A673 (cell line): ENCODE data around the gene AHRR. TPM values are rescaled to one million over a fixed set of nuclear protein-coding genes. Genes with fewer than 3 reads are reported as not detected.

Experiments
- BruUV-seq: library from RNA; stranded (reverse); fragments of 400-500 nt; replicated peaks from 2 replicates; lab custom pipeline; 2021; lab: Mats Ljungman, UMichigan
- CTCF ChIA-PET: fragments of 300-600 bp; sonication (Branson Sonifier 250); formaldehyde crosslinking; loops from one replicate; lab custom pipeline; 2022; ENCODE audit warnings: antibody characterized with exemption; lab: Charles Lee
- POLR2A ChIA-PET: fragments of 300-600 bp; sonication (Branson Sonifier 250); formaldehyde crosslinking; loops from one replicate; lab custom pipeline; 2022; ENCODE audit warnings: antibody characterized with exemption; ENCODE audit not compliant: low non-redundant PET; lab: Charles Lee
- DNase-seq: peaks from one replicate; pipeline ENCODE4 v3.0.0-alpha.2; 2015; ENCODE audit warnings: low spot score
- H3K27ac ChIP-seq: fragments of 200-600 bp; sonication (generic); 2 replicates; pipeline ENCODE4 v1.5.1; 2016; ENCODE audit warnings: mixed run types, low read depth, mild to moderate bottlenecking, mixed read lengths, antibody characterized with exemption, low read length; ENCODE audit not compliant: poor library complexity, severe bottlenecking
- H3K27me3 ChIP-seq: fragments of 200-600 bp; sonication (generic); replicated peaks from 2 replicates; pipeline ENCODE4 v1.6.1; 2017; ENCODE audit warnings: mixed run types, low read depth, mild to moderate bottlenecking, mixed read lengths, antibody characterized with exemption, low read length; ENCODE audit not compliant: insufficient read depth, poor library complexity
- H3K36me3 ChIP-seq: fragments of 200-600 bp; sonication (generic); 2 replicates; pipeline ENCODE4 v1.6.1; 2016; ENCODE audit warnings: mixed run types, mild to moderate bottlenecking, mixed read lengths, antibody characterized with exemption, low read length; ENCODE audit not compliant: insufficient read depth, poor library complexity, severe bottlenecking
- H3K4me1 ChIP-seq: fragments of 200-600 bp; sonication (generic); 2 replicates; pipeline ENCODE4 v1.6.1; 2017; ENCODE audit warnings: mixed run types, mild to moderate bottlenecking, mixed read lengths, antibody characterized with exemption, low read length; ENCODE audit not compliant: insufficient read depth, poor library complexity, severe bottlenecking
- H3K4me3 ChIP-seq: fragments of 200-600 bp; sonication (generic); 2 replicates; pipeline ENCODE4 v1.5.1; 2016; ENCODE audit warnings: low read depth, mixed run types, mild to moderate bottlenecking, mixed read lengths, low read length; ENCODE audit not compliant: poor library complexity, severe bottlenecking
- H3K9me3 ChIP-seq: fragments of 200-600 bp; sonication (generic); 2 replicates; pipeline ENCODE4 v1.6.1; 2016; ENCODE audit warnings: mixed run types, low read depth, mild to moderate bottlenecking, mixed read lengths, antibody characterized with exemption, low read length; ENCODE audit not compliant: poor library complexity, severe bottlenecking
- CTCF ChIP-seq: fragments of 300-800, 200-600 bp; sonication (generic); conservative IDR thresholded peaks from 2 replicates; pipeline ENCODE4 v1.5.1; 2017; ENCODE audit warnings: low read depth, mild to moderate bottlenecking, antibody characterized with exemption, low read length, moderate library complexity, mixed read lengths
- EZH2 ChIP-seq: fragments of 200-600 bp; sonication (generic); IDR thresholded peaks from 2 replicates; pipeline ENCODE4 v1.6.1; 2017; ENCODE audit warnings: borderline replicate concordance, low read depth, mild to moderate bottlenecking, mixed read lengths, antibody characterized with exemption, low read length; ENCODE audit not compliant: poor library complexity, severe bottlenecking
- intact Hi-C: fragments of 100-400 bp; cut with micrococcal nuclease; formaldehyde crosslinking; loops from one replicate; pipeline ENCODE4 v1.10.0; 2022; ENCODE audit not compliant: unreplicated experiment
- total RNA-seq: library from RNA; stranded (reverse); gene quantifications from 2 replicates; pipeline ENCODE4 v1.2.3, GENCODE V29; 2021

AHRR gene
- total RNA-seq, 1 experiment from 2014 or later = 2.2 TPM

GRCh38 chr5:407051-407450 lies 85.5 kb downstream of the AHRR start:
- no peak overlapping the region for H3K27ac ChIP-seq
- BruUV-seq = no TSS peak
- H3K36me3 ChIP-seq = no peaks in the 10 kb centered on the region
- DNase-seq = no peak
- ChIA-PET CTCF (no interaction called here), POLR2A (no interaction called here)
- no peaks in the 10 kb centered on the region for H3K4me1 ChIP-seq
- H3K27me3 ChIP-seq = no peaks in the 10 kb centered on the region
- intact Hi-C loops = no loop called here
- H3K4me3 ChIP-seq = no peak overlapping the region
- no peaks in the 10 kb centered on the region for H3K9me3 ChIP-seq
- TF ChIP-seq EZH2 = no peak
- no peak for TF ChIP-seq CTCF

DNA sequence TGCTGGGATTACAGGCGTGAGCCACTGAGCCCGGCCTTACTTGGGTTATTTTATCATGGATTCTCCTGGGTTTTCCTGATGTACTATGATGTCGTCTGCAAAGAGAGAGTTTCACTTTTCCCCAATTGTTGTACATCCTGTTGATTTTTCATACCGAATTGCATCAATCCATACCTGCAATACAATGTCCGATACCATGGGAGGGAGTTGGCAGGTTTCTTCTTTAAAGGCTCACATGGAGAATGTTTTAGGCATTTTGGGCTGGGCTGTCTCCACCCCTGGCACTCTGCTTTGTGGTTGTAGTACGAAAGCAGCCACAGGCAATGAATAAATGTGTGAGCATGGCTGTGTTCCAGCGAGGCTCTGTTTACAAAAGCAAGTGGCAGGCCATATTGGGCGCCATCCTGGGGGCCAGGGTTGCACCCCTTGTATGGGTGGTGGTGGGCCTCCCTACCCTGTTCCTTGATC lies 86.3 kb downstream of the AHRR start:
- BruUV-seq = no TSS peak
- TF ChIP-seq CTCF (no peak), EZH2 (no peak)
- CTCF ChIA-PET = no interaction called here
- no peaks in the 10 kb centered on the region for H3K36me3 ChIP-seq
- no peaks in the 10 kb centered on the region for H3K9me3 ChIP-seq
- H3K4me1 ChIP-seq = no peaks in the 10 kb centered on the region
- no peak overlapping the region for H3K4me3 ChIP-seq
- no peak overlapping the region for H3K27ac ChIP-seq
- POLR2A ChIA-PET = no interaction called here
- no peak for DNase-seq
- H3K27me3 ChIP-seq = no peaks in the 10 kb centered on the region
- intact Hi-C loops = no loop called here

DNA sequence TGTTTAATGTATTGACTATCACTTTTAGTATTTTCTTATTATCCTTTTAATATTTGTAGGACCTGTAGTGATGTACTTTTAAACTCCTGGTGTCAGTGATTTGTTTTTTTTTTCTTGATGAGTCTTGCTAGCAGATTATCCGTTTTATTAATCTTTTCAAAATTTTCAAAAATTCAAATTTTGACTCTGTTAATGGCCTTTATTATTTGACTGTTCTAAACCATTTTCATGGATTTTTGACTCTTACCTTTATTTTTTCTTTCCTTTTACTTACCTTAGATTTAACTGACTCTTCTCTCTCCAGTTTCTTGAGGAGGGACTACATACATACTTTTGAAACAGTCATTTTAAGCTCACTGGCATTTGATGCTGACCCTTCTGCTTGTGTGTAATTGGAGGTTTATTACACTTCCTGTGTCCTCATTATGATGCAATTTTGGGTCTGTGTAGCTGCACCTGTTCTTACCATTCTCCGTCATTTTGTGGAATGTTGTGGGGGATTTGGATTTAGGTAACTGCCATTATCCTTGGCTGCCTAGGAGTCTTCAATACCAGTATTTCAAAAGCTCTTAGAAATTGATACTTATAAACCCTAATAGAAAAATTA lies 89.5 kb downstream of the AHRR start:
- no peaks in the 10 kb centered on the region for H3K27me3 ChIP-seq
- no peaks in the 10 kb centered on the region for H3K4me1 ChIP-seq
- intact Hi-C loops = no loop called here
- no peak for DNase-seq
- no peak overlapping the region for H3K4me3 ChIP-seq
- no peaks in the 10 kb centered on the region for H3K9me3 ChIP-seq
- ChIA-PET POLR2A (no interaction called here), CTCF (no interaction called here)
- H3K27ac ChIP-seq = no peak overlapping the region
- no peaks in the 10 kb centered on the region for H3K36me3 ChIP-seq
- no peak for TF ChIP-seq EZH2
- no peak for TF ChIP-seq CTCF
- no TSS peak for BruUV-seq
